Dedifferentiated amniotic fluid mesenchymal stem cell (primary cell): ENCODE measurements around the gene ZNF787.

ENCODE experiments used
- DNase-seq: peaks from one replicate; pipeline ENCODE4 v3.0.0-alpha.2; 2016; ENCODE audit errors: extremely low spot score

Gene ZNF787

DNA sequence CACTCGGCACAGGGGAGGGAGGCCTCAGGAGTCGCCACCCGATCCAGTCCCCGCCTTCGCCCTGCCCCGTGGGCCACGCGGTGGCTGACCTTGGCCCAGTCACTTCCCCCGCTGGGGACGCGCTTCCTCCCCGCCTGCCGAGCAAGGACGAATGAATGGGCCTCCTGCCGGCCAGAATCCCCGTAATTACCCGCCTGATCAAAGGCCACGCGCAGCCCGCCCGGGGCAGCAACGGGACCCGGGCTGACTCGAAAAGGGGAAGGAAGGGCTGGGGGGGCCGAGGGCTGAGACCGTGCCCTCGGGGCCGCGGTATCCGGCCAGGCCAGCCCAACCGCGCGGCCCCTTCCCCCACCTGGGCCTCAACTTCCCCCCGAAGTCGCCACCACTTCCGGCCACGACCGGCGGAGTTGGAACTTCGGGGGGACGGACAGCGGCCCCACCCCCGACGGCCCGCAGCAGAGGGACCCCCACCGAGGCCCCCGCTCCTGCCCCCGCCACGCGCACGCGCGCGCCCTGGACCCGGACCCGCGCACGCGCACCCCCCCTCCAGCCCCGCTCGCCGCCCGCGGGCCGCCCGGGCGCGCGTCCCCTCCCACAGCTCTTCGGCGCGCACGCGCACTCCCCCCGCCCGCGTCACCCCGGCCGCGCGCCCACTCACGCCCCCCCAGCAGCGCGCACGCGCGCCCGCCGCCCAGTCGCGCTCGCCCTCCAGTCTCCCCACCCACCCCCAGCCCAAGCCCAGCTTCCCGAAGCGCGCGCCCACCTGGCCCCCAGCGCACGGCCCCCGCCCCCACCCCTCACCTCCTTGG is 520 bp downstream of the ZNF787 start:
- peak; percentile 42 for DNase-seq

DNA sequence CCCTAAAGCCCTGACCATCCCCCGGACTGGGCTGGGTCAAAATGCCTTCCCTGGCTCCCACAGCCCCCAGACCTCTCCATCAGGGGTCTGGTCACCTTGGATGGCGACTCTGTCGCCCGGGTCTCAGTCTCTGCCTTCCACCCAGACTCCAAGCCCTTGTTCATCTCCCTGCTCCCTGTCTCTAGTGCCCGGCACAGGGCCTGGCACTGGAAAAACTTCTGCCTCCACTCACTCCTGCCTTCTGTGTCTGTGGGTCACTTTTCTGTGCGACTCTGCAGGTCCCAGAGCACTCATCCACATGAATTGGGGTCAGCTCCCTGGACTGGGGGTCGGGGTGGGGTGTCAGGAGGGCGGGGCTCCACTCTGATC is 1.1 kb downstream of the ZNF787 start:
- no peak for DNase-seq

- no peak for DNase-seq
Measured at GRCh38 chr19:56119582-56119978, 1.5 kb downstream of the ZNF787 start.

- DNase-seq = no peak
Measured at GRCh38 chr19:56118666-56119581, 2.2 kb downstream of the ZNF787 start.

DNA sequence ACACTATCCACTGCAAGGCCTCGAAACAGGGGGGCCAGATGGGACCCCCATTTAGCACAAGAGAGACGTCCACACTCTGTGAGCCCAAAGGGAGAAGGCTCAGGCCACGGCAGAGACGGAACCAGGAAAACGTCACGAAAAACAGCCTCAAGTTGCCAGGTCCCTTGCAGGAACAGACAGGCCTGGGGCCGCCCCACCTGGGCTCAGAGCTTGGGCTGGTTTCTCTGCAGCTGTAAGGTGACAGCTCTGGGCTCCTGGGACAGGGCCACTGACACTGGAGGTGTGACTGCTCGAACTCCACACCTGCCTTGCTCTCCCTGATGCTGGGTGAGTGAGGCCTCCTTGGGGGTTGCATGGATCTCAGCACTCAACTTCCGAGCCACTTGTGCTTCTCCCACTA is 3.2 kb downstream of the ZNF787 start:
- no peak for DNase-seq

GRCh38 chr19:56117376-56117884 is 3.7 kb downstream of the ZNF787 start:
- DNase-seq = no peak

GRCh38 chr19:56116606-56117005 is 4.5 kb downstream of the ZNF787 start:
- no peak for DNase-seq

GRCh38 chr19:56115490-56115889 is 5.6 kb downstream of the ZNF787 start:
- DNase-seq = no peak

GRCh38 chr19:56114778-56115110 is 6.4 kb downstream of the ZNF787 start:
- no peak for DNase-seq

DNA sequence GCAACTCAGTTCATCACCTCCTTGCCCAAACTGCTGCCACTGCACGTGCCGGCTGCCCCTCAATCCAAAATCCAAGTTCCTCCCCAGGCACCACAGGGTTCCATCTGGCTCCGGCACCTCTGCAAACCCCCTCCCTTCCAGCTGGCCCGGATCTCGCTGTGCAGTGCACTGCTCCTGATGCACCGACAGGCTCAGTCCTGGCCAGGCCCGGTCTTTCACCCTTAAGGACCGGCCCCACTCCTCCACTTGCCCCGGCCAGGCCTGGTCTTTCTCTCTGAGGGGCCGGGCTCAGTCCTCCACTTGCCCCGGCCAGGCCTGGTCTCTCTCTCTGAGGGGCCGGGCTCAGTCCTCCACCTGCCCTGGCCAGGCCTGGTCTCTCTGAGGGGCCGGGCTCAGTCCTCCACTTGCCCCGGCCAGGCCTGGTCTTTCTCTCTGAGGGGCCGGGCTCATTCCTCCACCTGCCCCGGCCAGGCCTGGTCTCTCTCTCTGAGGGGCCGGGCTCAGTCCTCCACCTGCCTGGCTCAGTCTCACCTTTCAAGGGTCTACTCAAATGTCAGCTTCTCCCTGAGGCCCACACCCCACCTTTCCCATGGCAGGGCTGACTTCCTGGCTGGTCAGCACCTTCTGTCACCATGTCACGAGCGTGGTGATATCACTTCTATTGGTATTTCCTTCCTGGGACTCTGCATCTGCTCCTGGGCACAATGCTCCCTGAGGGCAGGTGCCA is 6.9 kb downstream of the ZNF787 start:
- DNase-seq = no peak

DNA sequence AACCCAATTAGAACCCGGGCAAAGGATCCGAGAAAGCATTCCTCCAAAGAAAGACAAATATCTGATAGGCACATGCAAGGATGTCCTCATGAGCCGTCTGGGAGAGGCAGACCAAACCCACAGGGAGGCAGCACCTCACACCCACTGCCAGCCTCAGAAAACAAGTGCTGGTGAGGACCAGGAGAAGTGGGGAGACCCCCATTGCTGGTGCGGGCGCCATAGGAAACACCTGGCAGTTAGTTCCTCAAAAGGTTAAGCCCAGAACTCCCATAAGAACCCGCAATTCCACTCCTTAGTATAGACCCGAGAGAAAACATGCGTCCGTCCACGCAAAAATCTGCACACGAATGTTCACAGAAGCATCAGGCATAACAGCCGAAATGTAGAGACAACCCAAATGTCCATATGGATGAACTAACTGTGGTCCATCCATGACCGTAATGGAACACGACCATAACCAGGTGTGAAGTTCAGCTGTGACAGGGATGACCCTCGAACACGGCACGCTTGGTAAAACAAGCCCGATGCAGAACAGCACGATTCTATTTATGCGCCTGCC is 7.9 kb downstream of the ZNF787 start:
- no peak for DNase-seq

- no peak for DNase-seq
Measured at GRCh38 chr19:56112313-56112709, 8.8 kb downstream of the ZNF787 start.

GRCh38 chr19:56111601-56112312 is 9.3 kb downstream of the ZNF787 start:
- no peak for DNase-seq

- DNase-seq = no peak
Measured at GRCh38 chr19:56110515-56111448, 10.3 kb downstream of the ZNF787 start.

GRCh38 chr19:56109226-56109625 is 11.9 kb downstream of the ZNF787 start:
- DNase-seq = no peak

DNA sequence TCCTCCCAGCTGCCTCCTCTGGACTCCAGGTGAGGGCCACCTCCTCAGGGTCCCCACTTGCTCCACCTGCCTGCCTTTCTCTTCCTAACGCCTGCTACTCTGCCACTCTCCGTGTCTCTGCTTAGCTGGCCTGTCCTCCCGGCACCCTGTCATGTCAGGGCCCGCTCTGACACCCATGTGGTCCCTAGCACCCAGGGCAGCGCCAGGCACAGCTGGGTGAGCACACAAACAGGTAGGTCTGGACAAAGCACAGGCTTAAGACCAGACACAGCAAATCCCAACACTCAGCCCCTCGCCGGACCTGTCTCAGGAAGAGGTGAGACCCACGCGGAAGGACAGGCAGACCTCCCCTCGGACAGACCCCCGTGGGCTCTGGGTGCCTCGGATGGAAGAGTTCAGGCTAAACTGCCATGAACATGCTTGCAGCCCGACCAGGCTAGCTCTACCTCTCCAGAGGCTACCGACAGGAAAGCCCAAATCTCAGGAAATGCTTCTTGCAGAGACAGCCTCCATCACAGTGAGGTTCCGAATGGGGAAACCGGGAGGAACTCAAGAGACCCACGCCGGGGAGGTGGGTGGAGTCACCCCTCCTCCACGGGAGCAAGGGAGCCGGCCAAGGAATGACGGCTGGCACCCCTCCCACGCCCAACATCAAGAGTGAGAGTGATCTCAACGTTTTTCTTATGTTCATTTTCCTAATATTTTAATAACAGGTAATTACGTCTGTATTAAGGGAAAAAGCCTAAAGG is 12.5 kb downstream of the ZNF787 start:
- no peak for DNase-seq

- DNase-seq = no peak
Measured at GRCh38 chr19:56107626-56108351, 13.3 kb downstream of the ZNF787 start.

DNA sequence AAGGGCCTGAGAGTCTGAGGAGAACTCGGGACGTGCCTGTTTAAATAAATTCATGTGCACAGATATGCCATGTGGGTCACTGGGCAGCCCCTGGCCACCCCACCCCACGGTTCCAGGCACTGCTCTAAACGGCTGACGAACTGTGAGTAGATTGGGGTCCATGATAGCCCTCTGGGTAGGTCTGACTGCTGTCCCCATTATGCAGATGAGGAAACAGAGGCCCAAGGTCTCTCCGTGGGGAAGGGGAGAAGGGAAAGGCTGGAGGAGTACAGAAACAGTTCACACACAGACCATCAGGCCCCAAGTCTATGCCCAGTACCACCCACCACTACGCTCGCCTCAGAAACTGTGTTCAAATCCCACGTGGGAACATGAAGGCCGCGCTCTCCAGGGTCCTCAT is 14.1 kb downstream of the ZNF787 start:
- DNase-seq = no peak

GRCh38 chr19:56106397-56106849 is 14.7 kb downstream of the ZNF787 start:
- DNase-seq = no peak
